Liver (tissue), 9 donors: ENCODE measurements around the gene HECTD2. TPM values are rescaled to one million over a fixed set of nuclear protein-coding genes. Genes with fewer than 3 reads are reported as not detected.

Experiments used
- DNase-seq: peaks from one replicate; pipeline ENCODE4 v3.0.0-alpha.2; 2017; ENCODE audit warnings: low spot score
- H3K27ac ChIP-seq, 2 donors: one replicate each; pipeline ENCODE4 v1.7.0; 2013; ENCODE audit warnings: inconsistent platforms in 2 of 2, low read length in 2 of 2, control low read depth in 1 of 2, low read depth in 1 of 2, mild to moderate bottlenecking in 1 of 2
- H3K27me3 ChIP-seq, 4 donors: one replicate each; pipeline versions ENCODE4 v1.6.1 to v1.7.0; 2013; ENCODE audit warnings: low read length in 3 of 4, inconsistent platforms in 1 of 4, mild to moderate bottlenecking in 1 of 4, moderate library complexity in 1 of 4; ENCODE audit not compliant: control insufficient read depth in 4 of 4, insufficient read depth in 4 of 4
- H3K36me3 ChIP-seq, 4 donors: one replicate each; pipeline versions ENCODE4 v1.6.1 to v1.7.0; 2013; ENCODE audit warnings: low read length in 3 of 4, mild to moderate bottlenecking in 3 of 4, low read depth in 1 of 4, moderate library complexity in 1 of 4; ENCODE audit not compliant: control insufficient read depth in 4 of 4, insufficient read depth in 3 of 4
- H3K4me1 ChIP-seq, 4 donors: one replicate each; pipeline versions ENCODE4 v1.6.1 to v1.7.0; 2013; ENCODE audit warnings: low read length in 3 of 4, mild to moderate bottlenecking in 3 of 4, moderate library complexity in 1 of 4; ENCODE audit not compliant: control insufficient read depth in 4 of 4, insufficient read depth in 4 of 4
- H3K4me3 ChIP-seq, 3 donors: one replicate each; pipeline versions ENCODE4 v1.6.1 to v1.7.0; 2013; ENCODE audit warnings: low read length in 3 of 3, control low read depth in 1 of 3, low read depth in 1 of 3, mild to moderate bottlenecking in 1 of 3
- H3K9ac ChIP-seq, 2 donors: one replicate each; pipeline ENCODE4 v1.7.0; 2013; ENCODE audit warnings: low read length in 2 of 2, mild to moderate bottlenecking in 2 of 2, moderate library complexity in 2 of 2, control low read depth in 1 of 2, low read depth in 1 of 2
- H3K9me3 ChIP-seq, 4 donors: one replicate each; pipeline versions ENCODE4 v1.6.1 to v1.7.0; 2013; ENCODE audit warnings: low read length in 3 of 4; ENCODE audit not compliant: control insufficient read depth in 4 of 4
- EGR1 ChIP-seq, 2 donors: IDR thresholded peaks; 2 replicates each; pipeline ENCODE4 v1.6.1; 2016 to 2018; ENCODE audit warnings: antibody characterized with exemption in 2 of 2, low read depth in 2 of 2
- FOXA1 ChIP-seq: IDR thresholded peaks from 2 replicates; pipeline ENCODE4 v1.6.1; 2016; ENCODE audit warnings: antibody characterized with exemption
- FOXA2 ChIP-seq: IDR thresholded peaks from 2 replicates; pipeline ENCODE4 v1.6.1; 2016; ENCODE audit warnings: antibody characterized with exemption
- GABPA ChIP-seq, 2 donors: IDR thresholded peaks in 1 of 2; conservative IDR thresholded peaks in 1 of 2; 2 replicates each; pipeline ENCODE4 v1.6.1; 2016; ENCODE audit warnings: antibody characterized with exemption in 2 of 2, mild to moderate bottlenecking in 1 of 2, moderate library complexity in 1 of 2
- HNF4A ChIP-seq, 2 donors: conservative IDR thresholded peaks; 2 replicates each; pipeline ENCODE4 v1.6.1; 2016; ENCODE audit warnings: antibody characterized with exemption in 2 of 2, mild to moderate bottlenecking in 2 of 2
- HNF4G ChIP-seq: IDR thresholded peaks from 2 replicates; pipeline ENCODE4 v1.6.1; 2016; ENCODE audit warnings: antibody characterized with exemption
- JUND ChIP-seq, 2 donors: IDR thresholded peaks; 2 replicates each; pipeline ENCODE4 v1.6.1; 2016; ENCODE audit warnings: antibody characterized with exemption in 2 of 2
- NR2F2 ChIP-seq: IDR thresholded peaks from 2 replicates; pipeline ENCODE4 v1.6.1; 2016; ENCODE audit warnings: antibody characterized with exemption
- RAD21 ChIP-seq, 2 donors: IDR thresholded peaks; 2 replicates each; pipeline ENCODE4 v1.6.1; 2016; ENCODE audit warnings: antibody characterized with exemption in 2 of 2, mild to moderate bottlenecking in 2 of 2
- RXRA ChIP-seq, 2 donors: IDR thresholded peaks; 2 replicates each; pipeline ENCODE4 v1.6.1; 2017 to 2018; ENCODE audit warnings: antibody characterized with exemption in 2 of 2, mild to moderate bottlenecking in 1 of 2
- SP1 ChIP-seq: IDR thresholded peaks from 2 replicates; pipeline ENCODE4 v1.6.1; 2018; ENCODE audit warnings: antibody characterized with exemption, mild to moderate bottlenecking
- TAF1 ChIP-seq: conservative IDR thresholded peaks from 2 replicates; pipeline ENCODE4 v1.6.1; 2016; ENCODE audit warnings: antibody characterized with exemption, mild to moderate bottlenecking
- YY1 ChIP-seq: IDR thresholded peaks from 2 replicates; pipeline ENCODE4 v1.6.1; 2016; ENCODE audit warnings: antibody characterized with exemption, mild to moderate bottlenecking
- WGBS: extraction: QIAGEN DNeasy Blood & Tissue Kit; methylation state at CpG from one replicate; pipeline ENCODE4 v1.1.7; 2013; 5-methylcytosine and 5-hydroxymethylcytosine counted together
- polyA plus RNA-seq, 2 donors: library from polyadenylated mRNA; stranded (reverse) in 1 of 2; unstranded in 1 of 2; fragments of 200-250 nt in 1 of 2; fragments of >200 nt in 1 of 2; fragmentation: Nextera tagmentation in 1 of 2; extraction: Ambion mirVana in 1 of 2; gene quantifications; one replicate each; pipeline versions ENCODE4 v1.2.1 to v1.2.3, GENCODE V29; 2013 to 2015
- total RNA-seq, 2 donors: library from RNA; depleted of rRNA; stranded (reverse); fragments of >200 nt; gene quantifications; one replicate each; pipeline ENCODE4 v1.2.3, GENCODE V29; 2014
- TF ChIP-seq, protein P1 (sequence below): fragments of 150-350 bp; IDR thresholded peaks from 2 replicates; pipeline ENCODE4 v1.5.1; 2017; ENCODE audit warnings: improper control_type of control experiment, low read depth, low read length; ENCODE audit not compliant: missing input control
- TF ChIP-seq, protein P2 (sequence below): IDR thresholded peaks from 2 replicates; pipeline ENCODE4 v1.6.1; 2016; ENCODE audit warnings: antibody characterized with exemption
- TF ChIP-seq, protein P3 (sequence below): IDR thresholded peaks from 2 replicates; pipeline ENCODE4 v1.6.1; 2016; ENCODE audit warnings: antibody characterized with exemption
- TF ChIP-seq, protein P4 (sequence below): IDR thresholded peaks from 2 replicates; pipeline ENCODE4 v1.6.1; 2016; ENCODE audit warnings: antibody characterized with exemption, mild to moderate bottlenecking
- TF ChIP-seq, protein P5 (sequence below): IDR thresholded peaks from 2 replicates; pipeline ENCODE4 v1.6.1; 2016; ENCODE audit warnings: antibody characterized with exemption
- donor health status: healthy.
- donor health status: healthy.
- donor health status: healthy.
- donor health status: healthy.
- donor health status: healthy.

HECTD2 gene
- total and polyA plus RNA-seq, 4 donors = 1.0 to 5.0 (median 3.2) TPM

DNA sequence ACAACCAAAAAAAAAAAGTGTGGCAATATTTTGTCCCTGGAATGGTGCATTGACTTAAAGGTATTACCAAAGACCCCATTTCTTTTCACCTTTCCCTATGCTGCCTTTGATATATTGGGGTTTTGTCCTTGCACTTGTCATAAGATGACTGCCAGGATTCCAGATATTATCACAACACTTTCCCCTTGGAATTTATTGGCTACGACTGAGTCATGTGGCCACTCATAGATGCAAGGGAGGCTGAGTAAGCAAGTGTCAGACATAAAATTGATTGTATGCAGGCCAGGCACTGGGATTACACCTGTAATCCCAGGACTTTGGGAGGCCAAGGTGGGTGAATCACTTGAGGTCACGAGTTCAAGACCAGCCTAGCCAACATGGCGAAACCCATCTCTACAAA lies 139.1 kb downstream of the HECTD2 start:
- 97% methylated on average over 3 of the region's 3 CpGs for WGBS
- H3K36me3 ChIP-seq = no peaks in the 10 kb centered on the region
- peaks cover 2 to 38% (median 22%) of the 10 kb centered on the region in 4 donors for H3K4me1 ChIP-seq
- H3K9ac ChIP-seq = no peak overlapping the region
- no peaks in the 10 kb centered on the region for H3K27me3 ChIP-seq
- DNase-seq = no peak
- no peak overlapping the region for H3K4me3 ChIP-seq
- H3K9me3 ChIP-seq = no peaks in the 10 kb centered on the region
- TF ChIP-seq RXRA (IDR thresholded peaks at IDR 0.05) (no peak), HNF4G (no peak), NR2F2 (no peak), FOXA2 (no peak), RAD21 (IDR thresholded peaks at IDR 0.05) (no peak), GABPA (IDR thresholded peaks at IDR 0.05 in 1 of 2, conservative IDR thresholded peaks at IDR 0.05 in 1 of 2) (no peak), JUND (IDR thresholded peaks at IDR 0.05) (no peak), TAF1 (no peak), HNF4A (conservative IDR thresholded peaks at IDR 0.05) (no peak), EGR1 (IDR thresholded peaks at IDR 0.05; ENCODE audit: low read depth in 2 of 2) (no peak), SP1 (no peak), FOXA1 (no peak)
- TF ChIP-seq, protein P1, sequence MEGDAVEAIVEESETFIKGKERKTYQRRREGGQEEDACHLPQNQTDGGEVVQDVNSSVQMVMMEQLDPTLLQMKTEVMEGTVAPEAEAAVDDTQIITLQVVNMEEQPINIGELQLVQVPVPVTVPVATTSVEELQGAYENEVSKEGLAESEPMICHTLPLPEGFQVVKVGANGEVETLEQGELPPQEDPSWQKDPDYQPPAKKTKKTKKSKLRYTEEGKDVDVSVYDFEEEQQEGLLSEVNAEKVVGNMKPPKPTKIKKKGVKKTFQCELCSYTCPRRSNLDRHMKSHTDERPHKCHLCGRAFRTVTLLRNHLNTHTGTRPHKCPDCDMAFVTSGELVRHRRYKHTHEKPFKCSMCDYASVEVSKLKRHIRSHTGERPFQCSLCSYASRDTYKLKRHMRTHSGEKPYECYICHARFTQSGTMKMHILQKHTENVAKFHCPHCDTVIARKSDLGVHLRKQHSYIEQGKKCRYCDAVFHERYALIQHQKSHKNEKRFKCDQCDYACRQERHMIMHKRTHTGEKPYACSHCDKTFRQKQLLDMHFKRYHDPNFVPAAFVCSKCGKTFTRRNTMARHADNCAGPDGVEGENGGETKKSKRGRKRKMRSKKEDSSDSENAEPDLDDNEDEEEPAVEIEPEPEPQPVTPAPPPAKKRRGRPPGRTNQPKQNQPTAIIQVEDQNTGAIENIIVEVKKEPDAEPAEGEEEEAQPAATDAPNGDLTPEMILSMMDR = no peak
- TF ChIP-seq, protein P2, sequence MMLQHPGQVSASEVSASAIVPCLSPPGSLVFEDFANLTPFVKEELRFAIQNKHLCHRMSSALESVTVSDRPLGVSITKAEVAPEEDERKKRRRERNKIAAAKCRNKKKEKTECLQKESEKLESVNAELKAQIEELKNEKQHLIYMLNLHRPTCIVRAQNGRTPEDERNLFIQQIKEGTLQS = no peak
- TF ChIP-seq, protein P3, sequence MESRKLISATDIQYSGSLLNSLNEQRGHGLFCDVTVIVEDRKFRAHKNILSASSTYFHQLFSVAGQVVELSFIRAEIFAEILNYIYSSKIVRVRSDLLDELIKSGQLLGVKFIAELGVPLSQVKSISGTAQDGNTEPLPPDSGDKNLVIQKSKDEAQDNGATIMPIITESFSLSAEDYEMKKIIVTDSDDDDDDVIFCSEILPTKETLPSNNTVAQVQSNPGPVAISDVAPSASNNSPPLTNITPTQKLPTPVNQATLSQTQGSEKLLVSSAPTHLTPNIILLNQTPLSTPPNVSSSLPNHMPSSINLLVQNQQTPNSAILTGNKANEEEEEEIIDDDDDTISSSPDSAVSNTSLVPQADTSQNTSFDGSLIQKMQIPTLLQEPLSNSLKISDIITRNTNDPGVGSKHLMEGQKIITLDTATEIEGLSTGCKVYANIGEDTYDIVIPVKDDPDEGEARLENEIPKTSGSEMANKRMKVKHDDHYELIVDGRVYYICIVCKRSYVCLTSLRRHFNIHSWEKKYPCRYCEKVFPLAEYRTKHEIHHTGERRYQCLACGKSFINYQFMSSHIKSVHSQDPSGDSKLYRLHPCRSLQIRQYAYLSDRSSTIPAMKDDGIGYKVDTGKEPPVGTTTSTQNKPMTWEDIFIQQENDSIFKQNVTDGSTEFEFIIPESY = no peak
- TF ChIP-seq, protein P4, sequence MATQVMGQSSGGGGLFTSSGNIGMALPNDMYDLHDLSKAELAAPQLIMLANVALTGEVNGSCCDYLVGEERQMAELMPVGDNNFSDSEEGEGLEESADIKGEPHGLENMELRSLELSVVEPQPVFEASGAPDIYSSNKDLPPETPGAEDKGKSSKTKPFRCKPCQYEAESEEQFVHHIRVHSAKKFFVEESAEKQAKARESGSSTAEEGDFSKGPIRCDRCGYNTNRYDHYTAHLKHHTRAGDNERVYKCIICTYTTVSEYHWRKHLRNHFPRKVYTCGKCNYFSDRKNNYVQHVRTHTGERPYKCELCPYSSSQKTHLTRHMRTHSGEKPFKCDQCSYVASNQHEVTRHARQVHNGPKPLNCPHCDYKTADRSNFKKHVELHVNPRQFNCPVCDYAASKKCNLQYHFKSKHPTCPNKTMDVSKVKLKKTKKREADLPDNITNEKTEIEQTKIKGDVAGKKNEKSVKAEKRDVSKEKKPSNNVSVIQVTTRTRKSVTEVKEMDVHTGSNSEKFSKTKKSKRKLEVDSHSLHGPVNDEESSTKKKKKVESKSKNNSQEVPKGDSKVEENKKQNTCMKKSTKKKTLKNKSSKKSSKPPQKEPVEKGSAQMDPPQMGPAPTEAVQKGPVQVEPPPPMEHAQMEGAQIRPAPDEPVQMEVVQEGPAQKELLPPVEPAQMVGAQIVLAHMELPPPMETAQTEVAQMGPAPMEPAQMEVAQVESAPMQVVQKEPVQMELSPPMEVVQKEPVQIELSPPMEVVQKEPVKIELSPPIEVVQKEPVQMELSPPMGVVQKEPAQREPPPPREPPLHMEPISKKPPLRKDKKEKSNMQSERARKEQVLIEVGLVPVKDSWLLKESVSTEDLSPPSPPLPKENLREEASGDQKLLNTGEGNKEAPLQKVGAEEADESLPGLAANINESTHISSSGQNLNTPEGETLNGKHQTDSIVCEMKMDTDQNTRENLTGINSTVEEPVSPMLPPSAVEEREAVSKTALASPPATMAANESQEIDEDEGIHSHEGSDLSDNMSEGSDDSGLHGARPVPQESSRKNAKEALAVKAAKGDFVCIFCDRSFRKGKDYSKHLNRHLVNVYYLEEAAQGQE = no peak
- TF ChIP-seq, protein P5, sequence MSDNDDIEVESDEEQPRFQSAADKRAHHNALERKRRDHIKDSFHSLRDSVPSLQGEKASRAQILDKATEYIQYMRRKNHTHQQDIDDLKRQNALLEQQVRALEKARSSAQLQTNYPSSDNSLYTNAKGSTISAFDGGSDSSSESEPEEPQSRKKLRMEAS = no peak
- H3K27ac ChIP-seq = no peak overlapping the region

DNA sequence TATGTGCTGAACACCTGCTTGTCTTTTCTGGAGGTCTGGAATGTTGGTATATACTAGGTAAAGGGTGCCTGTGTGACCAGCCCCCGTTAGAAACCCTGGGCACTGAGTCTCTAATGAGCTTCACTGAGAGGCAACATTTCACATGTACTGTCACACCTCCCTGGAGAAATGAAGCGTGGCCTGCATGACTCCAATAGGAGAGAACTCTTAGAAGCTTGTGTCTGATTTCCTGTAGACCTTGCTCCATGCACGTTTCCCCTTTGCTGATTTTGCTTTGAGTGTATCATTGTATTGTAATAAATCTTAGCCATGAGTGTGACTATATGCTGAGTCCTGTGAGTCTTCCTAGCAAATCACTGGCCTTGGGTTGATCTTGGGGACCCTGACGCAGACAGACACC lies 139.9 kb downstream of the HECTD2 start:
- no peak overlapping the region for H3K9ac ChIP-seq
- no peak for DNase-seq
- H3K27me3 ChIP-seq = no peaks in the 10 kb centered on the region
- peaks cover 2 to 44% (median 25%) of the 10 kb centered on the region in 4 donors for H3K4me1 ChIP-seq
- TF ChIP-seq HNF4G (no peak), RXRA (IDR thresholded peaks at IDR 0.05) (no peak), EGR1 (IDR thresholded peaks at IDR 0.05; ENCODE audit: low read depth in 2 of 2) (no peak), GABPA (IDR thresholded peaks at IDR 0.05 in 1 of 2, conservative IDR thresholded peaks at IDR 0.05 in 1 of 2) (no peak), TAF1 (no peak), NR2F2 (no peak), RAD21 (IDR thresholded peaks at IDR 0.05) (no peak), SP1 (no peak), YY1 (no peak)
- TF ChIP-seq, protein P1 = no peak
- TF ChIP-seq, protein P3 = no peak
- TF ChIP-seq, protein P5 = no peak
- no peaks in the 10 kb centered on the region for H3K9me3 ChIP-seq
- 93% methylated on average over 4 of the region's 4 CpGs for WGBS
- H3K4me3 ChIP-seq = no peak overlapping the region
- H3K36me3 ChIP-seq = no peaks in the 10 kb centered on the region
- no peak overlapping the region for H3K27ac ChIP-seq
